Stimulated activated CD8-positive, alpha-beta memory T cell treated with anti-CD3 and anti-CD28 coated beads, Interleukin-7, amount 100 ng/mL, for 4 hours (primary cell): ENCODE measurements around the gene CELF2.
"Not testable (repeated sequence)": the region's sequence is repeated elsewhere in the genome, so short reads cannot be mapped to it uniquely, and the experiment has no call there.

Experiments
- DNase-seq, 2 donors: peaks; one replicate each; pipeline ENCODE4 v3.0.0-alpha.2; 2020; ENCODE audit warnings: low read depth in 2 of 2

Gene CELF2

DNA sequence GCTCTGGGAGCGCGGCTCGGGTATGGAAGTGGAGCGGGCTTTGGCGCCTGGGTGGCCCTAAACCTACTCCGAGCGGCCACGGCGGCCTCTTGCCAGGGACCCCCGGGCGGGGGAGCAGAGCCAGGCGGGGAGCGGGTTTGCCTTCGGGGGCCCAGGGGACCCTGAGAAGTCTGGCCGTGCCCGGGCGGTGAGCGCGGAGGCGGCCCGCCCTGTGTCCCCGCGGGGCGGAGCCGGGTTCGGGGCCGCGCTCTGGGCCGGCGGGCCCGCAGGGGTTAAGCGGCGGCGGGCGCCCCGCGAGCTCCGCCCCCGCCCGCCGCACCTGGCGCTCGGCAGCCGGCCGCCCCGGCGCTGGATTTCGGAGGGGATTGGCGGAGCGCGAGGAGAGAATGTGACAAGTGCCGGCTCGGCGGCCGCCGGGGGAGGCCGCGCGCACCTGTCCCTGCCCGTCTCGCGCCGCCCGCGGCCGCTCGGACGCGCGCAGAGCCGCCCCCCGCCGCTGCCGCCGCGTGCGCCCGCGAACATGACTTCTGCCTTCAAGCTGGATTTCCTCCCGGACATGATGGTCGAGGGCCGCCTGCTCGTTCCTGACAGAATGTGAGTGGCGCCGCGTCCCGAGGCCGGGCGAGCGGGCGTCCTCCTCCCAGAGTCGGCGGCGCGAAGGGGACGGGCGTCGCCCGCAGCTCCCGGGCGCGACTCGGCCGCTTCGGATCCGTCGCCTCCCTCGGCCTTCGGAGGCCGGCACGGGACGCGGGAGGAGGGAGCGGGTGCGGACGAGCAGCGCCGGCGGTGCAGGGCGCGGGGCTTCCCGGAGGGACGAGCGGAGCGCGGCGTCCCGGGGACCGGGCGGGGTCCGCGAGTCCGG lies at the start of gene CELF2:
Gene CELF2 (plus strand): TSS at position 303 of the 862 bp plus-strand sequence. CDS start 218 bp downstream, at position 521.
- peak in 1 of 2 donors; percentile 37 for DNase-seq

DNA sequence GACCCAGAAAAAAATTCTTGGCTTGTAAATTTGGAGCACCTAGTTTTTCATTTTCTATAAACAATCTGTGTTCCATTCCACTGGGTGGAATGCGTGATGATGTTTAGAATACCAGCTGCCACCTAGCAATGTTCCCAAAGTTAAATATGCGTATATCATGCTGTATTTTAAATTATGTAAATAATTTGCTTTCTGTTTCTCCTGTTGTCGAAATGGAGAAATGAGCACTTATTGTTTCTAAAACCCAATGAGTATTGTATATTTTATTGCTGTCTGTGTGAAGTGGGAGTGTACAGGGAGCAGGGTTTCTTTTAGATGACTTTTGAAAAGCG lies 49.4 kb upstream of the CELF2 start:
- no peak for DNase-seq

DNA sequence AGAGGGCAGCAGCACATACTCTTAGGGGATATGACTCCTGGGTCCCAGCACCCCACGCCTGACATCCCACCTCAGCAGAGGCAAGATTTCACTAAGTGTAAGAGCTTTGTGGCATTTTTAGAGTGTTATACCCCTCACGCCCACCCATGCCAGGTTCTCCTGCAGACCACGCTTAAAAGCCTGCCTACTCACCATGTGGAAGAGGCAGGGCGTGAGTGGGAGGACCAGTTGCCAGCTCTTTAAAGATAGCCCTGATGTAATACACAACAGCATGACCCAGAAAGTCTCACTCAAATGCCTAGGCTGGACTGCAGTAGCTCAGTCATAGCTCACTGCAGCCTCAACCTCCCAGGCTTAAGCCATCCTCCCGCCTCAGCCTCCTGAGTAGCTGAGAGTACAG lies 44.4 kb upstream of the CELF2 start:
- no peak for DNase-seq

- DNase-seq, result no peak
These were observed 42.0 kb upstream of the CELF2 start for GRCh38 chr10:10975647-10976046.

DNA sequence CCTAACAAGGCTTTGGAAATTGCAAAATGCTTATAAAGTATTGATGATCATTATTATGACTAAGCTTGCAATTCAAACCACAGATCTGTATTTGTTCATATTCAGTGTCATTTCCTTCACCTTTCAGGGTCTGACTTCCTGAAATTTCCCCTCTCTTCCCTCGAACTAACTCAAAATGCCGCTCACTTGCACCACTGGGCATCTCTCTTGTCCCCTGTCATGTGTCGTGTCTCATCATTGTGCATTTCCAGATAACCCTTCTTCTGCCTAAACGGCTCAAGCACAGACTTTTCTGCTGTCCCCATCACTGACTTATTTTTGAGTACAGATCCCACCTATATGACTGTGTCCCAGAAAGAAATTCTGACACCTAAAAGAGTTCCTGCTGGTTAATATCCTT lies 41.0 kb upstream of the CELF2 start:
- DNase-seq, result no peak

DNA sequence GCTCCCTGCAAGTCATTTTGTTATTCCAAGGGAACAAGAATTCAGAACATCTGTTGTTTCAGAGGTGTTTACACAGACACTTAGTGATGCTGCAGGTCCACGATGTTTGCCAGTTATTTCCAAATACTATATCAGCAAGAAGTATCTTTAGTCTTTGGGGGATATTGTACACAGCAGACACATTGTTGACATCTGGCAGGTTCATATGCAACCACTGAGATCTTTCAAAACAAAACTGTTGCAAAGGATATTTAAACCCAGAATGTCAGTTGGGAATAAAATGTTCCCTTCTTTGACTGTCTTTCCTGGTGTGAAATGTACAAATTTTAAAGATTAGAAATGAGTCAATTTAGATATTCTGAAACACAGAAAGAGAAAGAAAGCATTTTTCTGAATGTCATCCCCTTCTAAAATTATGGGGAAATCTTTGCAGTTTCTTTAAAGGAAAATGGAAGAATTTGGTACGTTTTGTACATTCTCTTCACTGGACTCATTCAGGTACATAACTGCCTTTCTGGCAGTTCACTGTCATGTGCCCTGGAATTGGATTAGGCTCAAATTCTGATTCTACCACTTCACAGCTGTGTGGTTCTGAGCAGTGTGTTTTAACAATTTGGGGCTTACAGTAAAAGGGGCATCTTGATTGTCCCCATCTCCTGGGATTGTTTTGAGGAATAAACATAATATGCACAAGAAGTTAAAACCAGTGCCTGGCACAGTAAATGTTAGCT lies 40.3 kb upstream of the CELF2 start:
- DNase-seq, result no peak

GRCh38 chr10:10977978-10978377 lies 39.7 kb upstream of the CELF2 start:
- no peak for DNase-seq

DNA sequence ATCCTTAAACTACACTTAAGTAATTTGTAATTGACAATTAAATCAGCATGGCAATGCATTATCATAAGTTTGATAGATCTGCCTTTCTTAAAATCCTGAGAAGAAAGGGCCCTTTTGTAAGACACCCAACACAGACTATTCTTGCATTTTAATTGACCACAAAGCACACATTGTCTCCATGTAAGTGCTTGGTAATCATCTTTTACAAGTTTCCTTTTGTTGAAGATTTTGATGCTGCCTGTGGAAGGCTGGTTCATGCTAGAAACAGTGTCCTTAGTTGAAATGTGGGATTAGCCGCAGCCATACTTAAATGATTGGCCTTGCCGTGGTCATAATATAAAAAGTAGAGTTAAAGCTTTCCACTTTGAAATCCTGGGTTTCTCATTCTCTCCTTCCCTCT lies 32.3 kb upstream of the CELF2 start:
- no peak for DNase-seq

GRCh38 chr10:10986606-10987005 lies 31.1 kb upstream of the CELF2 start:
- DNase-seq, result no peak

DNA sequence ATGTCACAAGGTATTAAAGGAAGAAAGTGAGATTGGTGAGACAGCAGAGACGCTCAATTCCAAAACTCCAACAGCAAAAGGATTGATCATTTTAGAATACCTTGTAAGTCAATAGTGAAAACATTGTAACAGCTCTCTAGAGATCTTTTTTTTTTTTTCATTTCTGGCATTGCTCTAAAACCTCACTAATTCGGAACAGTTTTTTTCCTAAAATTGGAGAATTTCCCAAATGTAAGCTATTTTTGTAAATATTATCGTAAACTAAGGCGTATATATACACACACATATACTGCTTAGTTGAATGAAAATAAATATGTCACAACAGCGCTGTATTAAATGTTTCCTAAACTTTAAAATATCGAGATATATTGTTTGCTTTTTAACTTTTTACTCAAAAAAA lies 30.6 kb upstream of the CELF2 start:
- no peak for DNase-seq

DNA sequence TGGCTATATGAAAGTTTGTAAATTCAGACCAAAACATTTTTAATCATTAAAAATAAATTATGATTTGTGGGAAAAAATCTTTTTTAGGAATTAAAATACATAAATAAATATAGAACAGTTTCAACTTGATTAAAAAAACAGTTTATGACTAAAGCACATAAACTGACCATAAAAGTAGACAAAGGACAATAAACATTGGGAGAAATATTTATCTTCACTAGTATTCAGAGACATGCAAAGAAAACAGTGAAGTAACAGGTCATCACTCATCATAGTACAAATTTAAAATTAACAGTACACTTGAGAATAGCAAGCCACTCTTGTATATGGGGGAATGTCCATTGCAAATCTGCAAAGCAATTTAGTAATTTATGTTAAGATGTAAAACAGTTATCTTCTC lies 28.0 kb upstream of the CELF2 start:
- DNase-seq, result no peak

- DNase-seq, result no peak
These were observed 26.5 kb upstream of the CELF2 start for GRCh38 chr10:10991144-10991543.

DNA sequence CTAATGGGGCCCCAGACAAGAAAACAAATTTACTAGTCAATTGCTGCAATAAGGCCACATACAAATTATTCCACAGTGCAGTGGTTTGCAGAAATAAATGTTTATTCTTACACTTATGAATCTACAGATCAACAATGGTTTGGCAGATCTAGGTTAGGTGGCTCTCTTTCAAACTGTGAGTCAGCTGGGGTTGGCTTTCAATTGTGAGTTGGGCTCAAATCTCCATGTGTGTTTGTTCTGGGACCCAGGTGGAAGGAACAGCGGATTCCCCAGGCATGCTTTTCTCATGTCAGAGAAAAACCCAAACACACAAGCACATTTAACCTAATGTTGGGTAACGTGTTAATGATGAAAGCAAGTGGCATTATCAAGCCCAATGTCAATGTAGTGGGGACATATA lies 25.6 kb upstream of the CELF2 start:
- DNase-seq, result no peak

DNA sequence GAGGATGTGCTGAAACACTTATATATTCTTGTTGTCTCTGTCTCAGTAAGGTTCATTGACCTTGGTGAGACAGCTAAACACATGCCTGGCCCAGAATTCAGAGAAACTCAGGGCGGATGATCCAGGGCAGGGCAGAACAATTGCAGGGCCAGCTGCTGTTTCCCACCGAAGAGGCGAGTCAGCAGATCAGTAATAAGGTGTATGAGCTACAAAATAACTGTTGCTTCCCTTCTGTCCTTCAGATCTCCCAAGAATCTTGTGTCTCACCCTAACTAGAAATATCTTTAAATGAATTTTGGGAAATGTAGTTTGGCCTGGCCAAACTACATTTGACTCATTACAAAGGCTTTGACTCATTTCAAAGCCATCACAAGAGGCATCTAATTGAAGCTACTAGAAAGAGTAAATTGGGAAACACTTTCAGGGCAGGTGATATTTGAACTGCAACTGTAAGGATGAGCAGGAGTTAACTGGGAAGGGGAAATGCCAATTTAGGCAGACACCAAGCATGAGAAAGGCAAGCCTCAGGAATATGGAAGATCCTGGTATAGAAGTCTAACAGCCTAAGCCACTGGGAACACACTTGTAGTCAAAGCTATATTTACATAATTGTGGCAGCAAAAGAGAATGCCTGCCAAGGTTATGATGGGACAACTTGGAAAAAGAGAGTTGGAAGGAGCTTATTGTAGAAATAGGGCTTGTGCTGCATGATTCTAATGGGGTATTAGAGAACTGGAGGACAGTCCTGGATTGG lies 24.5 kb upstream of the CELF2 start:
- DNase-seq, result no peak

GRCh38 chr10:10993785-10994184 lies 23.9 kb upstream of the CELF2 start:
- no peak for DNase-seq

DNA sequence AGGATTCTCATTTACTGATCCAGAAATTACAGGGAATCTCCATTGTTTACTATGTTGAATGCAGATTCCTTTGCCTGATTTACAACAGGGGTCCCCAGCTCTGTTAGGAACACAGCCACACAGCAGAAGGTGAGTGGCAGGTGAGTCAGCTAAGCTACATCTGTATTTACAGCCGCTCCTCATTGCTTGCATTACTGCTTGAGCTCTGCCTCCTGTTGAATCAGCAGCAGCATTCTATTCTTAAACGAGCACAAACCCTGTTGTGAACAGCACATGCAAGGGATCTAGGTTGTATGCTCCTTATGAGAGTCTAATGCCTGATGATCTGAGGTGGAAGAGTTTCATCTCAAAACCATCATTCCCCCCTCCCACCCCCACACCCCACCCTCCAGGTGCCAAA lies 23.3 kb upstream of the CELF2 start:
- DNase-seq, result no peak

- no peak for DNase-seq
These were observed 22.6 kb upstream of the CELF2 start for GRCh38 chr10:10995120-10995519.

- no peak for DNase-seq
These were observed 20.6 kb upstream of the CELF2 start for GRCh38 chr10:10996966-10997620.

DNA sequence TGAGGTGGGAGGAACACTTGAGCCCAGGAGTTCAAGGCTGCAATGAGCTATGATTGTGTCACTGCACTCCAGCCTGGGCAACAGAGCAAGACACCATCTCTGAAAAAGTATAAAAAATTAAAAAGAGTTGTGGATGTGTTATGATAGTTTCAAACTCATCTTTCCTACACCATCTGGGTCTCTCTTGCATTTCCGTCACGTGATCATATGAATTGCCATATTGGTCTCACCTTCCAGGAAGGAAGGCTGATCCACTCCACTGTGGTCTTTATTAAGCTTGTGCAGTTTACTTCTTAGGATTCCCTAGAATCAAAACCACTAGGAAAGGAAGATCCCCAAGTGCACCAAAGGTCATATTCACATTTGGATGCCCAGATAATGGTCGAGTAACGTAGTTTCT lies 18.2 kb upstream of the CELF2 start:
- not testable (repeated sequence) for DNase-seq

GRCh38 chr10:11002485-11002884 lies 15.2 kb upstream of the CELF2 start:
- no peak for DNase-seq

DNA sequence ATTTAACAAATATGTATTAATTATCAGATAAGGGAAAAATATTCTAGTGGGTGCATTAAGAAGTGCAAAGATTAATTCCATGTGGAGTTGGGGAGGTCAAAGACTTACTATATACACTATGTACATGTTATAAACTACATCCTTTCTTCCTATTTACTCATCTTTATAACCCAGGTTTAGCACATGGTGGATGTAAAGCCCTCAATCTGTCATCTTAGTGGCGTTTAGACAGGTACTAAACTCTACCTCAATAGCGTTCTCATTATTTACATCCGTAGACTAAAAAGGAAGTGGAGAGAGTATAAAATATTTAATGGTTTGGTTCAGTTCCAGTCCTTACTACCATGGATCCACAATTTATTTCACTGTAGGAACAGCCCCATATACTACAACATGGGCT lies 14.8 kb upstream of the CELF2 start:
- DNase-seq, result no peak

- DNase-seq, result no peak
These were observed 14.0 kb upstream of the CELF2 start for GRCh38 chr10:11003679-11004078.
